ENCODE measurements around the gene BPIFB6. TPM values are rescaled to one million over a fixed set of nuclear protein-coding genes. Genes with fewer than 3 reads are reported as not detected.

Gene BPIFB6
- total RNA-seq, 1 experiment from 2014 or later, result not detected

DNA sequence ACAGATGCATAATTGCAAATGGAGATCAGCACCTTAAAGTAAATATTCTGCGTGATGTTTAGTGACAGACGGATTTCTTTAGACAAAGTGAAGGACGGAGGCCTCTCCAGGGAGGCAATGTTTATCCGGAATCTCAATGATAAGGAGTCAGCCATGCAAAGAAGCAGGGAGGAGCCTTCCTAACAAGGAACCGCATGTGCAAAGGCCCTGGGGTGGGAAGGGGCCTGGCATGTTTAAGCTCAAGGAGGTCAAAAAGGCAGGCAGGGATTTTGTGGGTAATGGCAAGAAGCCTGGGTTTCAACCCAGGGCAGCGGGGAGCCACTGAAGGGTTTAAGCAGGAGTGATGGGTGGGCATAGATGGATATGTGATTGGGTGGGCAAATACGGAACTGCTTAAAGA is 22.9 kb downstream of the BPIFB6 start:
- ChIA-PET POLR2A (no interaction called here), CTCF (no interaction called here)
- peaks cover 7% of the 10 kb centered on the region; the same call in 1 of the 2 replicates for H3K4me1 Mint-ChIP-seq
- no peak overlapping the region for H3K4me3 Mint-ChIP-seq
- DNase-seq (ENCODE audit: low spot score), result no peak
- ATAC-seq, result no peak
- H3K9me3 Mint-ChIP-seq, result no peaks in the 10 kb centered on the region
- TF ChIP-seq, protein P1, sequence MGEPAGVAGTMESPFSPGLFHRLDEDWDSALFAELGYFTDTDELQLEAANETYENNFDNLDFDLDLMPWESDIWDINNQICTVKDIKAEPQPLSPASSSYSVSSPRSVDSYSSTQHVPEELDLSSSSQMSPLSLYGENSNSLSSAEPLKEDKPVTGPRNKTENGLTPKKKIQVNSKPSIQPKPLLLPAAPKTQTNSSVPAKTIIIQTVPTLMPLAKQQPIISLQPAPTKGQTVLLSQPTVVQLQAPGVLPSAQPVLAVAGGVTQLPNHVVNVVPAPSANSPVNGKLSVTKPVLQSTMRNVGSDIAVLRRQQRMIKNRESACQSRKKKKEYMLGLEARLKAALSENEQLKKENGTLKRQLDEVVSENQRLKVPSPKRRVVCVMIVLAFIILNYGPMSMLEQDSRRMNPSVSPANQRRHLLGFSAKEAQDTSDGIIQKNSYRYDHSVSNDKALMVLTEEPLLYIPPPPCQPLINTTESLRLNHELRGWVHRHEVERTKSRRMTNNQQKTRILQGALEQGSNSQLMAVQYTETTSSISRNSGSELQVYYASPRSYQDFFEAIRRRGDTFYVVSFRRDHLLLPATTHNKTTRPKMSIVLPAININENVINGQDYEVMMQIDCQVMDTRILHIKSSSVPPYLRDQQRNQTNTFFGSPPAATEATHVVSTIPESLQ (CRISPR knock-in tag; IDR thresholded peaks at IDR 0.05), result no peak
- TF ChIP-seq IRF2 (CRISPR knock-in tag; IDR thresholded peaks at IDR 0.05; ENCODE audit: borderline replicate concordance, low read depth) (no peak), NR1H2 (CRISPR knock-in tag; IDR thresholded peaks at IDR 0.05) (no peak), NR2C2 (CRISPR knock-in tag; IDR thresholded peaks at IDR 0.05) (no peak), ZNF219 (CRISPR knock-in tag; IDR thresholded peaks at IDR 0.05; ENCODE audit: borderline replicate concordance) (no peak), ZNF138 (CRISPR knock-in tag; conservative IDR thresholded peaks at IDR 0.05) (no peak), RELA (CRISPR knock-in tag; IDR thresholded peaks at IDR 0.05; ENCODE audit: borderline replicate concordance) (no peak), ESRRA (CRISPR knock-in tag; IDR thresholded peaks at IDR 0.05; ENCODE audit: borderline replicate concordance) (no peak), ATF1 (CRISPR knock-in tag; IDR thresholded peaks at IDR 0.05) (no peak), TEAD4 (CRISPR knock-in tag; IDR thresholded peaks at IDR 0.05) (no peak), SMAD3 (CRISPR knock-in tag; IDR thresholded peaks at IDR 0.05; ENCODE audit: borderline replicate concordance) (no peak)
- TF ChIP-seq, protein P2, sequence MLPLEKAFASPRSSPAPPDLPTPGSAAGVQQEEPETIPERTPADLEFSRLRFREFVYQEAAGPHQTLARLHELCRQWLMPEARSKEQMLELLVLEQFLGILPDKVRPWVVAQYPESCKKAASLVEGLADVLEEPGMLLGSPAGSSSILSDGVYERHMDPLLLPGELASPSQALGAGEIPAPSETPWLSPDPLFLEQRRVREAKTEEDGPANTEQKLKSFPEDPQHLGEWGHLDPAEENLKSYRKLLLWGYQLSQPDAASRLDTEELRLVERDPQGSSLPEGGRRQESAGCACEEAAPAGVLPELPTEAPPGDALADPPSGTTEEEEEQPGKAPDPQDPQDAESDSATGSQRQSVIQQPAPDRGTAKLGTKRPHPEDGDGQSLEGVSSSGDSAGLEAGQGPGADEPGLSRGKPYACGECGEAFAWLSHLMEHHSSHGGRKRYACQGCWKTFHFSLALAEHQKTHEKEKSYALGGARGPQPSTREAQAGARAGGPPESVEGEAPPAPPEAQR (CRISPR knock-in tag; IDR thresholded peaks at IDR 0.05), result no peak
- TF ChIP-seq, protein P3, sequence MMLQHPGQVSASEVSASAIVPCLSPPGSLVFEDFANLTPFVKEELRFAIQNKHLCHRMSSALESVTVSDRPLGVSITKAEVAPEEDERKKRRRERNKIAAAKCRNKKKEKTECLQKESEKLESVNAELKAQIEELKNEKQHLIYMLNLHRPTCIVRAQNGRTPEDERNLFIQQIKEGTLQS (CRISPR knock-in tag; conservative IDR thresholded peaks at IDR 0.05), result no peak
- TF ChIP-seq, protein P4, sequence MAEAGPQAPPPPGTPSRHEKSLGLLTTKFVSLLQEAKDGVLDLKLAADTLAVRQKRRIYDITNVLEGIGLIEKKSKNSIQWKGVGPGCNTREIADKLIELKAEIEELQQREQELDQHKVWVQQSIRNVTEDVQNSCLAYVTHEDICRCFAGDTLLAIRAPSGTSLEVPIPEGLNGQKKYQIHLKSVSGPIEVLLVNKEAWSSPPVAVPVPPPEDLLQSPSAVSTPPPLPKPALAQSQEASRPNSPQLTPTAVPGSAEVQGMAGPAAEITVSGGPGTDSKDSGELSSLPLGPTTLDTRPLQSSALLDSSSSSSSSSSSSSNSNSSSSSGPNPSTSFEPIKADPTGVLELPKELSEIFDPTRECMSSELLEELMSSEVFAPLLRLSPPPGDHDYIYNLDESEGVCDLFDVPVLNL (CRISPR knock-in tag; IDR thresholded peaks at IDR 0.05; ENCODE audit: borderline replicate concordance, low read depth), result no peak
- H3K27ac Mint-ChIP-seq, result no peak overlapping the region
- H3K36me3 Mint-ChIP-seq, result no peaks in the 10 kb centered on the region
- no peaks in the 10 kb centered on the region; the same call in 1 of the 2 replicates for H3K27me3 Mint-ChIP-seq (ENCODE audit: low read depth)

DNA sequence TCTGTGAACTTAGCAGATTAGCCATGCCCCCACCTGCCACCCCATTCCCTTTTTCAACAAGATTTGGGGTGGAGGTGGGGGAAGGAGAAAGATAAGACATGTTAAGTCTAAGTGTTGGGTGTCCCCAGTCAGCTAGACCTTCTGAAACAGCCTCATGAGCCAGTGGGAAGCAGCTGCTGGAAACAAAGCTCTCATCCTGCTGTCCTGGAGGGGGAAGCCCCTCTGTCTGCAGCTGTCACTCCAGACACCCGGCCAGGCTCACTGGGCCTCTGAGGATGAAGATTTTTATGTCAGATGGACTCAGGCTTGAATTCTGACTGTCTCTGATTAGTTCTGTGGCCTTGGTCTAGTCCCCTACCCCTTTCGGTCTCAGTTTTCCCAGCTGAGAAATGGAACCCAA is 23.3 kb downstream of the BPIFB6 start:
- Mint-ChIP-seq H3K27me3 (ENCODE audit: low read depth) (no peaks in the 10 kb centered on the region; the same call in 1 of the 2 replicates), H3K27ac (no peak overlapping the region), H3K9me3 (no peaks in the 10 kb centered on the region), H3K4me1 (peaks cover 7% of the 10 kb centered on the region; the same call in 1 of the 2 replicates), H3K4me3 (no peak overlapping the region), H3K36me3 (no peaks in the 10 kb centered on the region)
- ChIA-PET CTCF (no interaction called here), POLR2A (no interaction called here)
- DNase-seq (ENCODE audit: low spot score) (no peak), ATAC-seq (no peak)
- no peak for TF ChIP-seq ZNF138 (CRISPR knock-in tag; conservative IDR thresholded peaks at IDR 0.05)
- no peak for TF ChIP-seq ELF4 (CRISPR knock-in tag; IDR thresholded peaks at IDR 0.05; ENCODE audit: low read depth)
- TF ChIP-seq, protein P1 (CRISPR knock-in tag; IDR thresholded peaks at IDR 0.05), result no peak
- TF ChIP-seq, protein P5, sequence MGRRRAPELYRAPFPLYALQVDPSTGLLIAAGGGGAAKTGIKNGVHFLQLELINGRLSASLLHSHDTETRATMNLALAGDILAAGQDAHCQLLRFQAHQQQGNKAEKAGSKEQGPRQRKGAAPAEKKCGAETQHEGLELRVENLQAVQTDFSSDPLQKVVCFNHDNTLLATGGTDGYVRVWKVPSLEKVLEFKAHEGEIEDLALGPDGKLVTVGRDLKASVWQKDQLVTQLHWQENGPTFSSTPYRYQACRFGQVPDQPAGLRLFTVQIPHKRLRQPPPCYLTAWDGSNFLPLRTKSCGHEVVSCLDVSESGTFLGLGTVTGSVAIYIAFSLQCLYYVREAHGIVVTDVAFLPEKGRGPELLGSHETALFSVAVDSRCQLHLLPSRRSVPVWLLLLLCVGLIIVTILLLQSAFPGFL (CRISPR knock-in tag; IDR thresholded peaks at IDR 0.05; ENCODE audit: borderline replicate concordance), result no peak
- TF ChIP-seq ZNF121 (CRISPR knock-in tag; IDR thresholded peaks at IDR 0.05), result no peak
- no peak for TF ChIP-seq NR1H2 (CRISPR knock-in tag; IDR thresholded peaks at IDR 0.05)
- no peak for TF ChIP-seq SOX15 (CRISPR knock-in tag; IDR thresholded peaks at IDR 0.05)
- no peak for TF ChIP-seq ZNF263 (CRISPR knock-in tag; IDR thresholded peaks at IDR 0.05; ENCODE audit: low read depth)
- TF ChIP-seq, protein P6, sequence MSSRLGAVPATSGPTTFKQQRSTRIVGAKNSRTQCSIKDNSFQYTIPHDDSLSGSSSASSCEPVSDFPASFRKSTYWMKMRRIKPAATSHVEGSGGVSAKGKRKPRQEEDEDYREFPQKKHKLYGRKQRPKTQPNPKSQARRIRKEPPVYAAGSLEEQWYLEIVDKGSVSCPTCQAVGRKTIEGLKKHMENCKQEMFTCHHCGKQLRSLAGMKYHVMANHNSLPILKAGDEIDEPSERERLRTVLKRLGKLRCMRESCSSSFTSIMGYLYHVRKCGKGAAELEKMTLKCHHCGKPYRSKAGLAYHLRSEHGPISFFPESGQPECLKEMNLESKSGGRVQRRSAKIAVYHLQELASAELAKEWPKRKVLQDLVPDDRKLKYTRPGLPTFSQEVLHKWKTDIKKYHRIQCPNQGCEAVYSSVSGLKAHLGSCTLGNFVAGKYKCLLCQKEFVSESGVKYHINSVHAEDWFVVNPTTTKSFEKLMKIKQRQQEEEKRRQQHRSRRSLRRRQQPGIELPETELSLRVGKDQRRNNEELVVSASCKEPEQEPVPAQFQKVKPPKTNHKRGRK (CRISPR knock-in tag; IDR thresholded peaks at IDR 0.05; ENCODE audit: borderline replicate concordance), result no peak
- TF ChIP-seq GABPB1 (CRISPR knock-in tag; IDR thresholded peaks at IDR 0.05), result no peak
- TF ChIP-seq, protein P7, sequence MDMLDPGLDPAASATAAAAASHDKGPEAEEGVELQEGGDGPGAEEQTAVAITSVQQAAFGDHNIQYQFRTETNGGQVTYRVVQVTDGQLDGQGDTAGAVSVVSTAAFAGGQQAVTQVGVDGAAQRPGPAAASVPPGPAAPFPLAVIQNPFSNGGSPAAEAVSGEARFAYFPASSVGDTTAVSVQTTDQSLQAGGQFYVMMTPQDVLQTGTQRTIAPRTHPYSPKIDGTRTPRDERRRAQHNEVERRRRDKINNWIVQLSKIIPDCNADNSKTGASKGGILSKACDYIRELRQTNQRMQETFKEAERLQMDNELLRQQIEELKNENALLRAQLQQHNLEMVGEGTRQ (CRISPR knock-in tag; IDR thresholded peaks at IDR 0.05), result no peak
- no peak for TF ChIP-seq NR3C1 (CRISPR knock-in tag; conservative IDR thresholded peaks at IDR 0.05; ENCODE audit: low read depth)
- TF ChIP-seq RELA (CRISPR knock-in tag; IDR thresholded peaks at IDR 0.05; ENCODE audit: borderline replicate concordance), result no peak
- no peak for TF ChIP-seq TCF7 (CRISPR knock-in tag; IDR thresholded peaks at IDR 0.05; ENCODE audit: low read depth)
- no peak for TF ChIP-seq SMAD4 (CRISPR knock-in tag; IDR thresholded peaks at IDR 0.05)
